ENCODE measurements around the gene CCNYL1. TPM values are rescaled to one million over a fixed set of nuclear protein-coding genes. Genes with fewer than 3 reads are reported as not detected.

The CCNYL1 gene
- total RNA-seq, 1 donor from 2014 or later = 19.3 TPM

- ATAC-seq = no peak
- intact Hi-C loops (cut with DNase I) = no loop called here
- DNase-seq (ENCODE audit: low spot score) = no peak
Observed at GRCh38 chr2:207775473-207775872, 64.0 kb downstream of the CCNYL1 start.

DNA sequence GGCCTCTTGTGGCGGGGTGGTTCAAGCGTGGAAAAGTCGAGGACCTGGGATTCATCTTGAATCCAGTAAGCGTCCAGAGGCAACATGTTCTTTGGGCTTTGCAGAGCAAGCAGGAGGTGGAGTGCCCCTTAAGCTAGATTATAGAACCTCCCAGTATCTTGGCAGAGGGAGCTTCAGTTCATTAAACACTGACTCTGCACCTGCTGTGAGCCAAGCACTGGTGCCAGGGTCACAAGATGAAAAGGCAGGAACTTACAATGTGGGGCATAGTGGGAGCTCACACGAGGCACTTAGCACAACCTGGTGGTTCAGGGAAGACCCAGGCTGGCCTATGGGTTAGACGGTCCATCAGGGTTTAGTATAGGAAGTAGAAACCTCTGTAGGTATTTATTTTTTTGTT, 65.7 kb downstream of the CCNYL1 start:
- intact Hi-C loops (cut with DNase I) = no loop called here
- ATAC-seq (no peak), DNase-seq (ENCODE audit: low spot score) (no peak)

DNA sequence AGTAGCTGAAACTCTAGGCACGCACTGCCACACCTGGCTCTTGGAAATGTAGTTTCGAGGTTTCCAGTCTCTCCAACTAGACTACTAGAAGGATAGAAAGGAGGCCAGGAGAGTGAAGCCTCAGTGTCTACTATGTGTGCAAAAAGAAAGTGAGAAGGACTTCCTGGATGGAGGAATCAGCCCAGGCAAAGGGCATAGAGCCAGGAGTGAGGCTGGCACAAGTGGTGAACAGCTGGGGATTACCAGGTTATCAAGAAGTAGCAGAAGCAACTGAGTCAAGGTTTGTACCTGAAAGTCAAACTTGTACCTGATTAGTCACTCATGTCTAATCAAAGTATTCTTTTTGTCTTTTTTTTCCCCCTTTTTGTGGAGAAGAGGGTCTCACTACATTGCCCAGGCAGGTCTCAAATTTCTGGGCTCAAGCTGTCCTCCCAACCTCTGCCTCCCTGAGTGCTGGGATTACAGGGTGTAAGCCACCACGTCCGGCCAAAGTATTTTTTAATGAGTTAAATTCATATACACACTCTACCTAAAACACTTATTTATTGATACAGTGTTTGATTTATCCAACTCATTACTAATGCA, 67.0 kb downstream of the CCNYL1 start:
- ATAC-seq (no peak), DNase-seq (ENCODE audit: low spot score) (no peak)
- intact Hi-C loops (cut with DNase I) = no loop called here

- intact Hi-C loops (cut with DNase I) = no loop called here
- DNase-seq (ENCODE audit: low spot score) = no peak
- ATAC-seq = no peak
Observed at GRCh38 chr2:207779523-207779922, 68.1 kb downstream of the CCNYL1 start.

GRCh38 chr2:207782238-207783030, 71.0 kb downstream of the CCNYL1 start:
- DNase-seq (ENCODE audit: low spot score) = no peak
- intact Hi-C loops (cut with DNase I) = no loop called here

DNA sequence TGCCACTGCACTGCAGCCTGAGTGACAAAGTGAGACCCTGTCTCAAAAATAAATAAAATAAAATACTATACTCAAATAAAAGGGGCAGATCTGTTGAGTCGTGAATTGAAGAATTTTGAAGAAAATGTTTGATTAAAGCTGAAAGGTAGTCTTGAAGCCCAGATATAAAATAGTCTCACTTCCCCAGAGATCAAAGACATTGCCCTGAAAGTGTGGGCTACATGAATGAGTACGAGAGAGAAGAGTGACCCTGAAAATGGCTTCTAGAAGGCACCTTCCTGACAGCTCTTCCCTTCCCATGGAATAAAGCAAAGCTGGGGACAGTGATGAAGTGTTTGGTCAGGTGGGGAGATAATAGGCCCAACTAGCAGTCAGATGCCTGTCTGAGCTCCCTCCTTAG, 72.1 kb downstream of the CCNYL1 start:
- DNase-seq (ENCODE audit: low spot score) (no peak), ATAC-seq (no peak)
- intact Hi-C loops (cut with DNase I) = no loop called here

More at GRCh38 chr2:207782238-207783030, 71.0 kb downstream of the CCNYL1 start:
- ATAC-seq = no peak

GRCh38 chr2:207784898-207785297, 73.5 kb downstream of the CCNYL1 start:
- intact Hi-C loops (cut with DNase I) = no loop called here
- no peak for DNase-seq (ENCODE audit: low spot score)
- ATAC-seq = no peak

DNA sequence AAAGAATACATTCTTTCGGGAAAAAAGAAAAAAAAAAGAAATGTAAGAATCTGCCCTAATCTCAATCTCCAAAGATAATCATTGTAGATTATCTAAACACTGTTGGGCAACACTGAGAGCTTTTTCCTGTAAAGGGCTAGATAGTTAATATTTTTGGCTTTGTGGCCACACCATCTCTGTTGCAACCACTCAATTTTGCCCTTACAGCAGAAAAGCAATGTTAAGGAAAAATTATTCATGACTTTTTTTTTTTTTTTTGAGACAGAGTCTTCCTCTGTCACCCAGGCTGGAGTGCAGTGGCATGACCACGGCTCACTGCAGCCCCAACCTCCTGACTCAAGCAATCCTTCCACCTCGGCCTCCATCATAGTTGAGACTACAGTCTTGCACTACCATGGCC, 75.6 kb downstream of the CCNYL1 start:
- no peak for DNase-seq (ENCODE audit: low spot score)
- ATAC-seq = no peak
- intact Hi-C loops (cut with DNase I) = no loop called here

DNA sequence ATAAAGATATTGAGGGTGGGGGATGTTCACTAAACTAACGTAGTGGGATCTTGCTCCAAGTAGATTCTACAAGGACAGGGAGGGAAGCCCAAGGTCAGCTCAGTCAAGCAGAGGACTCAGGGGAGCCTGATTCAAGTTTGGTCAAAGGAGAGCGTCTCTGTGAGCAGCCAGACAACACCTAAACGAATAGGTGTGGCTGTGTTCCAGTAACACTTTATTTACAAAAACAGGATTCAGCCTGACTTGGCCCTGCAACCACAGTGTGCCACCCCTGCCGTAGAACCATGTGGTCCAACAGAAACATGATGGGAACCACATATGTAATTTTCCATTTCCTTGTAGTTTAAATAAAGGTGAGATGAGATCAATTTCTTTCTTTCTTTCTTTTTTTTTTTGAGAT, 76.4 kb downstream of the CCNYL1 start:
- DNase-seq (ENCODE audit: low spot score) = no peak
- no peak for ATAC-seq
- intact Hi-C loops (cut with DNase I) = no loop called here

DNA sequence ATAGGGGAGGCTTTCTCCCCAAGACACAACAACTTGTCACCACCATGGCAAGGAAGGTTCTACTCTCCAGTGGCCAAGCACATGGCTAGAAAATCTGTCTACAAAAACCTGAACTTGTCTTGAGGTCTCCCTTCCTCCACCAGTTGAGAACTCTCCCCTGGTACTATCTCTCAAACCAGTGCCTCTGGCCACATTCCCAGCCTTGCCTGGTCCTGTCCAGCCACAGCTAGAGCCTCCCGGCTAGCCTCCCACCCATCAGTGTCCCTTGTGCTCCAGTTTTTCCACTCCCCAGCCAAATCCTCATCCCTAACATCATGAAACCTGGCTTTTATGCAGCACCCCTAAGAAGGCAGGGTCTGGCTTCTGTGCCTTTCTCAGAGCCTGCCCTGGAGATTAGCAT, 79.5 kb downstream of the CCNYL1 start:
- DNase-seq (ENCODE audit: low spot score) (no peak), ATAC-seq (no peak)
- intact Hi-C loops (cut with DNase I) = no loop called here

GRCh38 chr2:207791579-207792243, 80.3 kb downstream of the CCNYL1 start:
- ATAC-seq (no peak), DNase-seq (ENCODE audit: low spot score) (no peak)
- intact Hi-C loops (cut with DNase I) = no loop called here

GRCh38 chr2:207792244-207792785, 80.9 kb downstream of the CCNYL1 start:
- DNase-seq (ENCODE audit: low spot score) = no peak
- intact Hi-C loops (cut with DNase I) = no loop called here
- ATAC-seq = peak; percentile 50

DNA sequence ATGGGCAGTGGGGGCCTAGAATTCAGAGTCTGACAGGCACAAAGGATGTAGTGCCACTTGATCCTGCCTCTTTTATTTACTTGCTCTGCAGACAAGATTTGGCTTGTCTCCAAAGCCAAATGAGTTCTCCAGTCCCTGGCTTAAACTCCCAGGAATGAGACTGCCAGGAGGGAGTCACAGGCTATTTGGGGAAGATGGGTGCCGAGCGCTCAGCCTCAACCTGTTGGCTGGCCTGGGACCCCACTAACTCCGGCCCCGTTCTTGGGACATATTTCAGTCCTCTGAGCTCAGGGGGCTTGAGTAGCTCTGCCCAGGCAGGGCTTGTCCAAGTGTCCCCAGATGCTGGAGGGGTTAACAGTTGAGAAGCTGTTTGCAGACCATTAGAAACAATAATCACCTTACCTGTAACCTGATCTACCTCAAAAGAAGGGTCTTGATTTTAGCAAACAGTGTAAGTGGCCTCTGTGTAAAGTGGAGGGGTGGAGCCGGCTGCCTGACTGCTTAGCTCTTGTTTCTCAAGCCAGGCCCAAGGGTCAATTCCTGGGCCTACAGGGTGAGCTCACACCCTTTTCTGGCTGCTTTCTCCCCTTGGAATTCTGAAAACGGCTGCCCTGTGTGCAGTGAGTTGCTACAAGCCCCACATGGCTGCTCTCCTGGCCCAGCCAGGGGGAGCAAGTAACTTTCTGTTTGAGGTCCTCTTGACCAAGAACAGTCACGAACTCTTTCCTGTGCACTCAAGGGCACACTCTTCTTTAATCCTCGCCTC, 85.3 kb downstream of the CCNYL1 start:
- no peak for ATAC-seq
- intact Hi-C loops (cut with DNase I) = no loop called here
- DNase-seq (ENCODE audit: low spot score) = no peak

GRCh38 chr2:207801259-207801658, 89.8 kb downstream of the CCNYL1 start:
- intact Hi-C loops (cut with DNase I) = no loop called here
- no peak for ATAC-seq
- no peak for DNase-seq (ENCODE audit: low spot score)

GRCh38 chr2:207802650-207803049, 91.2 kb downstream of the CCNYL1 start:
- no peak for ATAC-seq
- intact Hi-C loops (cut with DNase I) = no loop called here
- no peak for DNase-seq (ENCODE audit: low spot score)

Other genes with a start within 250 kb of the CCNYL1 start
- gene CREB1, start 181.7 kb upstream of the CCNYL1 start, total RNA-seq = 83.9 TPM
- 13.7 TPM for gene METTL21A, start 86.2 kb upstream of the CCNYL1 start, total RNA-seq
- 6.3 TPM for gene FZD5, start 58.3 kb downstream of the CCNYL1 start, total RNA-seq

Data from sciatic nerve (tissue), 2 donors.